ENCODE results near the gene LGALS7. TPM values are rescaled to one million over a fixed set of nuclear protein-coding genes. Genes with fewer than 3 reads are reported as not detected.

Gene LGALS7
- total RNA-seq, 2 experiments from 2014 or later: not detected

GRCh38 chr19:38729653-38730469 lies 43.5 kb downstream of the LGALS7 start:
- CTCF ChIA-PET: interaction anchor here (0.7 to 1.5 kb wide), 8 partner anchors 40 to 174 kb away, joined by 3 to 6 read pairs (median 4); partner anchors contain the start of genes ACTN4 and ECH1
- Mint-ChIP-seq H3K4me3 (no peak overlapping the region), H3K9me3 (ENCODE audit: low read depth) (no peaks in the 10 kb centered on the region), H3K27me3 (no peaks in the 10 kb centered on the region), H3K27ac (peak overlapping the region; percentile 52), H3K36me3 (peaks cover 30% of the 10 kb centered on the region), H3K4me1 (peaks cover 34% of the 10 kb centered on the region)
- ATAC-seq (peak; percentile 65), DNase-seq (peak; percentile 83)

DNA sequence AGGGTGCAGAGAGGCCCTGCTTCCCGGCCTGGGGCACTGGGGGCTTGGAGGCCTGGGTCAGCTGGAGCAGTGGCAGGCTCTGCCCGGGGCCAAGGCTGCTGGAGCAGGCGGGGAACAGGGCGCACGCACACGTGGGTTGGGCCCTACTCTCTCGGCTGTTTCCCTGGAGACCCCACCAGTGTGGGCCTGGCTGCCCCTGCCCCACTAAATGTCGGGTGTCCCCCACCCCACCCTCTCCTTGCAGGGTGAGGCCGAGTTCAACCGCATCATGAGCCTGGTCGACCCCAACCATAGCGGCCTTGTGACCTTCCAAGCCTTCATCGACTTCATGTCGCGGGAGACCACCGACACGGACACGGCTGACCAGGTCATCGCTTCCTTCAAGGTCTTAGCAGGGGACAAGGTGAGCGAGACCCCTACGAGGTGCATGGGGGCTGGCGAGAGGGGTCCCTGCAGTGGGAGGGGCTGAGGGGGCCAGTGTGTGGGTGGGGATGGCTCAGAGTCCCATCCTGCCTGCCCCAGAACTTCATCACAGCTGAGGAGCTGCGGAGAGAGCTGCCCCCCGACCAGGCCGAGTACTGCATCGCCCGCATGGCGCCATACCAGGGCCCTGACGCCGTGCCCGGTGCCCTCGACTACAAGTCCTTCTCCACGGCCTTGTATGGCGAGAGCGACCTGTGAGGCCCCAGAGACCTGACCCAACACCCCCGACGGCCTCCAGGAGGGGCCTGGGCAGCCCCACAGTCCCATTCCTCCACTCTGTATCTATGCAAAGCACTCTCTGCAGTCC lies 44.4 kb downstream of the LGALS7 start:
- H3K9me3 Mint-ChIP-seq (ENCODE audit: low read depth): no peaks in the 10 kb centered on the region
- H3K27me3 Mint-ChIP-seq: no peaks in the 10 kb centered on the region
- no peak overlapping the region for H3K4me3 Mint-ChIP-seq
- H3K36me3 Mint-ChIP-seq: peaks cover 31% of the 10 kb centered on the region
- DNase-seq (no peak), ATAC-seq (no peak)
- CTCF ChIA-PET: interaction anchor here (1.0 kb wide), 2 partner anchors 39 to 326 kb away, joined by 3 to 6 read pairs; partner anchors contain the start of gene FAM98C
- no peak overlapping the region for H3K27ac Mint-ChIP-seq
- H3K4me1 Mint-ChIP-seq: peaks cover 25% of the 10 kb centered on the region

DNA sequence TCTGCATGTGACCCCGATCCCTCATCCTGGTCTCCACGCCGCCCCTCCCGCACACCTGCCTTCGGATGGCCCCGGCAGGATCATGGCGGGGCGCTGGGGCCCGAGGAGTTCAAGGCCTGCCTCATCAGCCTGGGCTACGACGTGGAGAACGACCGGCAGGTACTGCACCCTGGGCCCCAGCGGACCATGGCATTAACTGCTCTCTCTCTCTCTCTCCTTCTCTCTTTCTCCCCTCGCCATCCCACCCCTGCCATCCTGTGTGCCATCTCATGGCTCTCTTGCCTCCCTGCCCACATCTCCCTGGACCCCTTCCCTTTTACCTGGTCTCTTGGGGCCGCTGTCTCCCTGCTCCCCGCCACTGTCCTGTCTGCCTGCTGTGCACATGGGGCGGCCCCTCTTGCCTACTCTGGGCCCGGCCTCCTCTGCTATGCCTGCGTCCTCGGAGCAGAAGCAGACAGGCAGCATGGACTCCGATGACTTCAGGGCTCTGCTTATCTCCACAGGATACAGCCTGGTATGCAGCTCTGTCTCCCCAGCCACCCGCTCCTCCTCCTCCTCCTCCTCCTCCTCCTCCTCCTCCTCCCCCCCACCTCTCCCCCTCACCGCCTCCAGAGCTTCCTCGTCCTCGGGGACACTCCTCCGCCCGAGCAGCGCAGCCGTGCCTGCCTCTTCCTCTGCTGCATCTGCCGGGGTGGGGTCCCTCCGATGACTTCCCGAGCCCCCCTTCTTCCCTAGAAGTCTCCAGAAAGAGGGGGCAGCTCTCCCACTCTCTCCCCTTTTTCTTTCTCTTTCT lies 45.3 kb downstream of the LGALS7 start:
- H3K4me1 Mint-ChIP-seq: peaks cover 16% of the 10 kb centered on the region
- CTCF ChIA-PET: interaction anchor here (0.6 to 1.0 kb wide), 2 partner anchors 10 to 325 kb away, joined by 3 read pairs; partner anchors contain the start of gene FAM98C
- ATAC-seq: no peak

GRCh38 chr19:38727306-38727867 lies 45.9 kb downstream of the LGALS7 start:
- Mint-ChIP-seq H3K9me3 (ENCODE audit: low read depth) (no peaks in the 10 kb centered on the region), H3K27ac (no peak overlapping the region), H3K4me3 (no peak overlapping the region), H3K36me3 (peaks cover 30% of the 10 kb centered on the region), H3K4me1 (peaks cover 11% of the 10 kb centered on the region), H3K27me3 (no peaks in the 10 kb centered on the region)
- CTCF ChIA-PET: interaction anchor here (0.6 kb wide), 1 partner anchor 11 kb away, joined by 3 read pairs; no protein-coding TSS in a partner anchor
- DNase-seq (no peak), ATAC-seq (no peak)

More for the DNA sequence above, 45.3 kb downstream of the LGALS7 start:
- Mint-ChIP-seq H3K36me3 (peaks cover 31% of the 10 kb centered on the region), H3K9me3 (ENCODE audit: low read depth) (no peaks in the 10 kb centered on the region), H3K27ac (no peak overlapping the region), H3K4me3 (no peak overlapping the region), H3K27me3 (no peaks in the 10 kb centered on the region)
- no peak for DNase-seq

DNA sequence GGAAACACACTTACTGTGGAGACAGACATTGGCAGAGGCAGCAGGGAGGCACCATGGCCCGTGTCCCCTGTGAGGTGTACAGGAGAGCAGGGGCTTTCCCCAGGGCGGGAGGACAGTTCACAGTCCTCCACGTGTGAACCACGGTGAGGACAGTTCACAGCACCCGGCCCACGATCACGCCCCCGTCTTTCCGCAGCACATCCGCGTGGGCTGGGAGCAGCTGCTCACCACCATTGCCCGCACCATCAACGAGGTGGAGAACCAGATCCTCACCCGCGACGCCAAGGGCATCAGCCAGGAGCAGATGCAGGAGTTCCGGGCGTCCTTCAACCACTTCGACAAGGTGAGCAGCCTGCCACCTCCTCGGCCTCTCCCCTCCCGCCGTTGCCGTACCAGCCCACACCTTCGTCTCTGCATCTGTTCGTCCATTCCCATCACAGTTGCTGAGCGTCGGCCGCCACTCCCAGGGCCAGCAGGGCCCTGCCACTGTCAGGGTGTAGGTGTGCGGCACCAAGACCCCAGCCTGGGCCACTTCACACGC lies 46.5 kb downstream of the LGALS7 start:
- Mint-ChIP-seq H3K27me3 (no peaks in the 10 kb centered on the region), H3K9me3 (ENCODE audit: low read depth) (no peaks in the 10 kb centered on the region), H3K4me3 (no peak overlapping the region), H3K4me1 (peaks cover 10% of the 10 kb centered on the region), H3K36me3 (peaks cover 30% of the 10 kb centered on the region), H3K27ac (peak overlapping the region; percentile 49)
- ATAC-seq (no peak), DNase-seq (no peak)
- CTCF ChIA-PET: interaction anchor here (1.6 kb wide), 1 partner anchor 324 kb away, joined by 6 read pairs; the partner anchor contains the start of gene FAM98C

DNA sequence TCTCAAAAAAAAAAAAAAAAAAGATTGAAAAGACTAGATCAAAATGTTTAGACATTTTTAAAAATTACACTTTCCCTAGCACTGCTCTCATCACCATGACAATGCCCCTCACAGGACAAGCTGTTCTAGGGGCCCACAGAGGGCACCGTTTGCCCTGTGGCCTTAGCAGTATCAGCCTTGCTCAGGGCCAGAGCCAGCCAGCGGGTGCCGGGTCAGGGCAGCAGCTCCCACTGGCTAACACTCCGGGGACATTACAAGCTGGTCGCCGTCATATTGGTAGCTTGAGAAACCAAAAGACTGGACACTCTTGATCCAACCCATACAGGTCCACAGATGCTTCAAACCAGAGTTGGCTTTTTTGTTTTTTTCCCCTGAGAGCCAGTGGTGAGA lies 47.0 kb downstream of the LGALS7 start:
- no peaks in the 10 kb centered on the region for H3K9me3 Mint-ChIP-seq (ENCODE audit: low read depth)
- peaks cover 26% of the 10 kb centered on the region for H3K36me3 Mint-ChIP-seq
- CTCF ChIA-PET: interaction anchor here (1.6 kb wide), 1 partner anchor 323 kb away, joined by 6 read pairs; the partner anchor contains the start of gene FAM98C
- ATAC-seq: no peak
- peaks cover 6% of the 10 kb centered on the region for H3K4me1 Mint-ChIP-seq
- no peak overlapping the region for H3K4me3 Mint-ChIP-seq
- no peaks in the 10 kb centered on the region for H3K27me3 Mint-ChIP-seq
- peak overlapping the region; percentile 49 for H3K27ac Mint-ChIP-seq
- DNase-seq: no peak

DNA sequence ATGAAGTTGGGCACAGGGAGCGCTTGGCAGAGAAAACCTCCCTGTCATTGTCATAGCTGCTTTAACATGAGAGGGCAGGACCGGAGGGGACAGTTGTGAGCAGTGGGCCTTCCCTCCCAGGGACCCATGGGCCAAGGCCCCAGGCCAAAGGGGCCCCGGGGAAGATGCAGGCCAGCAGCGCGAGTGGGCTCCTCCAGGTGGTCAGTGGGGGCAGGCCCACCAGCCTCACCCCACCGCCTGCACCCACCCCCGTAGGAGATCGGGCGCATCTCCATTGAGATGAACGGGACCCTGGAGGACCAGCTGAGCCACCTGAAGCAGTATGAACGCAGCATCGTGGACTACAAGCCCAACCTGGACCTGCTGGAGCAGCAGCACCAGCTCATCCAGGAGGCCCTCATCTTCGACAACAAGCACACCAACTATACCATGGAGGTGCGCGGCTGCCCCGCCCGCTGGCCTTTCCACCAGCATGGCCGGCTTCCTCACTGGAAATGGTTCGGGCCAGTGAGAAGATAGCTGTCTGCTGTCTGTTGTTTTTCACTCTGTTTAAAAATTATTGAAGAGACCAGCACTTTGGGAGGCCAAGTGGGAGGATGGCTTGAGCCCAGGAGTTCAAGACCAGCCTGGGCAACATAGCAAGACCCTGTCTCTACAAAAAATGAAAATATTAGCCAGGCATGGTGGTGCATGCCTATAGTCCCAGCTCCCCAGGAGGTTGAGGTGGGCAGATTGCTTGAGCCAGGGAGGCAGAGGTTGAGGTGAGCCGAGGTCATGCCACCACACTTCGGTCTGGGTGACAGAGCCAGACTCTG lies 47.6 kb downstream of the LGALS7 start:
- ATAC-seq: no peak
- Mint-ChIP-seq H3K4me3 (no peak overlapping the region), H3K9me3 (ENCODE audit: low read depth) (no peaks in the 10 kb centered on the region), H3K27me3 (no peaks in the 10 kb centered on the region), H3K36me3 (peaks cover 25% of the 10 kb centered on the region), H3K4me1 (peaks cover 6% of the 10 kb centered on the region), H3K27ac (no peak overlapping the region)
- CTCF ChIA-PET: interaction anchor here (1.2 to 1.6 kb wide), 3 partner anchors 8 to 323 kb away, joined by 3 to 6 read pairs (median 4); partner anchors contain the start of genes FAM98C, MRPS12 and SARS2
- no peak for DNase-seq

GRCh38 chr19:38723990-38724854 lies 49.1 kb downstream of the LGALS7 start:
- no peak for ATAC-seq
- Mint-ChIP-seq H3K4me1 (peaks cover 5% of the 10 kb centered on the region), H3K27ac (no peak overlapping the region), H3K4me3 (no peak overlapping the region), H3K36me3 (peaks cover 15% of the 10 kb centered on the region), H3K27me3 (no peaks in the 10 kb centered on the region), H3K9me3 (ENCODE audit: low read depth) (no peaks in the 10 kb centered on the region)
- CTCF ChIA-PET: interaction anchor here (0.5 to 2.8 kb wide), 5 partner anchors 10 to 248 kb away, joined by 3 to 8 read pairs (median 3); partner anchors contain the start of genes MRPS12 and SARS2
- no peak for DNase-seq

- CTCF ChIA-PET: interaction anchor here (2.8 kb wide), 1 partner anchor 13 kb away, joined by 8 read pairs; no protein-coding TSS in a partner anchor
- peaks cover 13% of the 10 kb centered on the region for H3K36me3 Mint-ChIP-seq
- no peak for ATAC-seq
- no peaks in the 10 kb centered on the region for H3K9me3 Mint-ChIP-seq (ENCODE audit: low read depth)
- H3K27me3 Mint-ChIP-seq: no peaks in the 10 kb centered on the region
- H3K27ac Mint-ChIP-seq: no peak overlapping the region
- peaks cover 5% of the 10 kb centered on the region for H3K4me1 Mint-ChIP-seq
- no peak for DNase-seq
- no peak overlapping the region for H3K4me3 Mint-ChIP-seq
Observed at GRCh38 chr19:38723606-38723965, 49.7 kb downstream of the LGALS7 start.

GRCh38 chr19:38722947-38723605 lies 50.2 kb downstream of the LGALS7 start:
- Mint-ChIP-seq H3K4me1 (peaks cover 5% of the 10 kb centered on the region), H3K36me3 (peaks cover 15% of the 10 kb centered on the region), H3K27me3 (no peaks in the 10 kb centered on the region), H3K4me3 (no peak overlapping the region), H3K27ac (no peak overlapping the region), H3K9me3 (ENCODE audit: low read depth) (no peaks in the 10 kb centered on the region)
- ATAC-seq: no peak
- CTCF ChIA-PET: interaction anchor here (2.8 kb wide), 1 partner anchor 12 kb away, joined by 8 read pairs; no protein-coding TSS in a partner anchor
- no peak for DNase-seq
